HG02763 (cell line): ENCODE data around the gene UBE2O.

Experiments
- ATAC-seq: cut with Tn5 transposase; IDR thresholded peaks from one replicate; pipeline ENCODE4 v1.9.1; 2021; ENCODE audit warnings: mild to moderate bottlenecking, moderate library complexity; ENCODE audit not compliant: unreplicated experiment

Gene UBE2O

DNA sequence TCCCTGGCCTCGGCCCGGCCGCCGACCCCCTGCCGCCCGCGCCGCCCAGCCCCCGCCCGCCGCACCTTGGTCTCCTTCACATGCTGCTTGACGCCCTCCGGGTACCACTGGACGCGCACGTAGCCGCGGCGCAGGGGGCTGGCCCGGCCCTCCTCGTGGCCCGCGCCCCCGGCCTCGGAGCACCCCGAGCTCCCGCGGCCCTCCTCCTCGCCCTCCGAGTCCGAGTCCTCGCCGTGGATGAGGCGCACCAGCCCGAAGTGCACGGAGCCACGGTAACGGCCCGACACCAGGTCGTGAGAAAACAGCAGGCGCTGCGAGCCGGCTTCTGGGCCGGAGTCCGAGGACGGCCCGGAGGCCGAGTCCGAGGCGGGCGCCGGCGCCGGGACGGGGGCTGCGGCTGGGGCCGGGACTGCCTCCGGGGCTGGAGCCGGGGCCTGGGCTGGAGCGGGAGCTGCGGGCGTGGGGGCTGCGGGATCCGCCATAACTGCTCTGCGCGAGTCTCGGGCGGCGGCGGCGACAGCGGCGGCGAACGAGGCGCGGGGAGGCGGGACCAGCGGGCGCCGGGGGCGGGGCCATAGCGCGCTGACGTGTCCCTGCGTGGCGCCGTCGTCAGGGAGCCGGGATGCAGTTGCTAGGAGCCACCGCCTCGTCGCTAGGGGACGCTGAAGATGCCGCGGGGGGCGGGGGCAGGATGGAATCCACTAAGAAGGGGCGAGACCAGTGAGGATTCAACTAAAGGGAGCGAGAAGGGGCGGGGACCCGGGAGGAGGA lies at the start of gene UBE2O:
UBE2O (minus strand) TSS at position 493 of the 771 bp plus-strand sequence; CDS start at position 482, 11 bp downstream.
- peak; percentile 85 for ATAC-seq

- no peak for ATAC-seq
Observed at GRCh38 chr17:76501827-76502307, 48.9 kb upstream of the UBE2O start.

DNA sequence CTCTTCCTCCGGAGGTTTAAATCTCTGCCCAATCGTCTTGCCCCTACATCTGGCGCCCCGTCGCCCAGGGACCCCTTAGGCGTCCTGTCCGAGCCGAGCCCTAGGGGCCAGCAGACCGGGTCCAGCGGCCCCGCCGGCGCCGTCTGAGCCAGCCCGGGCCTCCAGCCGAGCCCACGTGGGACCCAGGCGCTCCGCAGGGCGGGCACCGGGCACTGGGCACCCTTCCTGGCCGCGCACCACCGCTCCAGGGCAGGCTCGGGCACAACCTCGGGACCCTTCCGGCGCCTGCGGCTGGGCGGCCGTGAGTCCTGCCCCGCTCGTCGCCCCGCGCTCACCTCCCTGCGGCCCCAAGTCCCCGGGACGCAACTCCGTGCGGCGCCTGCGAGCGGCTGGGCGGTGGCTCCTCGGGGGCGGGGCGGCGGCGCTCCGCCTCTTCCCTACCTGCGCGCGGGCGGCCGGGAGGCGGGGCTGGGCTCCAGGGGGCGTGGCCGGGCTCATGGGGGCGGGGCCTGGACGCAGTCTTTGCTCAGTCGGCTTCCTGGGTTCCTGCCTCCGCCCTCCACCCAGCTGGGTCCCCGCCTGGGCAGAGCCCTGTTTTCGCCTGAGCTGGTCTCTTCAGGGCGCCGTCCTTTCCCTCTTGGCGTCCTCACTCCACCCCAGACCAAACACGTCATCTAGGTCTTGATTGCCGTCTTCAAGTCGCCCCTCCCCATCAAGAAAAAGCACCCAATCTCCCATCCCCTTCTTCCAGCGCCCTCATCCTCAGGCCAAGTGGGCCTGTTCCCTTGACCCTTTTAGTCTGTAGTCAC lies 48.3 kb upstream of the UBE2O start, which contains the start of gene RHBDF2:
RHBDF2 (minus strand) TSS at position 406 of the 809 bp plus-strand sequence. CDS start 19,899 bp downstream, outside the sequence.
- ATAC-seq = peak; percentile 64

- ATAC-seq = no peak
Observed at GRCh38 chr17:76500747-76501017, 47.7 kb upstream of the UBE2O start.

- ATAC-seq = no peak
Observed at GRCh38 chr17:76500074-76500746, 47.3 kb upstream of the UBE2O start.

GRCh38 chr17:76499267-76499667 lies 46.3 kb upstream of the UBE2O start:
- ATAC-seq = no peak

DNA sequence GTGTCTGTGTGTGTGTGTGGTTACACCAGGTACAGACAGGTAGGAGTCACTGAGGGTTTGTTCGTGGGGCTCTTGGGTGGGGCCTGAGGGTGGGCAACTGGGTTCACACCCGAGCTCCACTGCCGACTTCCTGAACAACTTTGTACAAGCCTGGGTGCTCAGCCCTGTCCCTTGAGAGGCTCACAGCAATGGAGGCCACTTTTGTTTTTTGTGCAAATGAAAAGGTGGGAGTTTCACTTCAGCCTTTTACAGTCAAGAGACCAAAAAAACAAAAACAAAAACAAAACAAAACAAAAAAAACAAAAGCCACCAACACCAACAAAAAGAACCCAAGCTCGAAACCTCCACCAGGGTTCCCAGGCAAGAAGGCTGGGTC lies 45.9 kb upstream of the UBE2O start:
- ATAC-seq = no peak

DNA sequence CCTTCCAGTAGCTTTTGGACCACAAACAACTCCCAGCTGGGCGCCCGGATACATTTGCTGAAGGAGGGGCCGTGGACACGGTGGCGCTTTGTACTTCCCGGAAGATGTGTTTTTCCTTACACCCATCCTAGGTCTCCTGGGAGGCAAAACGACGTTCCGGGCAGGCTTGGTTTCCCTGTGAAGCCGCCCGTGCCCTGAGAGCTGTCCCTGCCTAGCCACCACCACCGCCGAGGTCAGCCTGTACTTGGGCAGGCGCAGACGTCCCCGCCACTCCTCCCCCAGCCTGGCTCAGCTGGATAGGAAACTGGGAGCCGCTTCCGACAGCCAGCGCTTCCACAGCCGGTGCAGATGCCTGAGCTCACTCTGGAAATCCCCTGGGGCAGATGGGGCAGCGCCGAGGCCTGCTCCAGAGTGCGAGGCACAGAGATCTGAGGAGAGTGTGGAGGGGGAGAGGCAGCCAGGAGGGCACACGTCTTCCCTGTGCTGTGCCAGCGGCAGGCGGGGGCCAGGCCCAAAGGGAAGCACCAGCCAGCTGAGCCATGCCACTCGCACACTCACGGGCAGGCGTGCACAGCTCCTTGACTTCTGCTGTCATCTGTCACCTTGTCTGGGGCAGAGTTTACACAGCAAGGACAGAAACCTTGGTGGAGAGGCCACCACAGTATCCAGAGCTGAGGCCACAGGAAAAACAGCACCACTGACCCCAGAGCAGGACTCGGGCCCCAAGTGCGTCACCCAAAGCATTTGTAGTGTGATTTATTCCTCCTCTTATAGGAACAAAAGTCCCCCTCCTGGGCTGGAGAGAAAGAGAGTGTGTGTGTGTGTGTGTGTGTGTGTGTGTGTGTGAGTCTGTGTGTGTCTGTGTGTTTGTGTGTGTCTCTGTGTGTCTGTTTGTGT lies 45.3 kb upstream of the UBE2O start:
- ATAC-seq = no peak

DNA sequence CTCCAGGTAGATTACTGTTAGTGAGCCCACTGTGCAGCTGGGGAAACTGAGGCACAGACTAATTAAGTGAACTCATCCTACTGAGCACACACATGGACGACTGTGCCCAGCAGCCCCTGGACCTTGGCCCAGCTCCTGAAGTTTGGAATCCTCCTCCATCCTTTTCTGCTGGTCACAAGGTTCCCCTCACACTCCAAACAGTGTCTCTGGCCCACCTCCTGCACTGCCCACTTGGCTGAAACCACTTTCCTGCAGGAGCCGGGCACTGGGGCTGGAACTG lies 44.7 kb upstream of the UBE2O start:
- no peak for ATAC-seq

DNA sequence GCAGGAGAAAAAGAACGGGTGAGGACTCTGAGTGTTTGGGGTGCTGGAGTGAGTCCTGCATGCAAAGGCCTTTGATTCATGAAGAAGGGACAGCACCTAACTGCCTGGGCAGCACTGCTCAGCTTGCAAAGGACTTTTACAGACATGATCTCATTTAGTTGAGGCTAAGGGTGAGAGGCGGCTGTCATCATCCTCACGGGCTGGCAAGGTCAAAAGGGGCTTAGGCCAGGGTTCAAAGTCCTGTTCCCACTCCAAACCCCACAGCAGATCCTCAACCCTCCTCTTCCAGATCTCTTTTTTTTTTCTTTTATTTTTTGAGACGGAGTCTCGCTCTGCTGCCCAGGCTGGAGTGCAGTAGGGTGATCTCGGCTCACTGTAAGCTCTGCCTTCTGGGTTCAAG lies 43.5 kb upstream of the UBE2O start:
- no peak for ATAC-seq

DNA sequence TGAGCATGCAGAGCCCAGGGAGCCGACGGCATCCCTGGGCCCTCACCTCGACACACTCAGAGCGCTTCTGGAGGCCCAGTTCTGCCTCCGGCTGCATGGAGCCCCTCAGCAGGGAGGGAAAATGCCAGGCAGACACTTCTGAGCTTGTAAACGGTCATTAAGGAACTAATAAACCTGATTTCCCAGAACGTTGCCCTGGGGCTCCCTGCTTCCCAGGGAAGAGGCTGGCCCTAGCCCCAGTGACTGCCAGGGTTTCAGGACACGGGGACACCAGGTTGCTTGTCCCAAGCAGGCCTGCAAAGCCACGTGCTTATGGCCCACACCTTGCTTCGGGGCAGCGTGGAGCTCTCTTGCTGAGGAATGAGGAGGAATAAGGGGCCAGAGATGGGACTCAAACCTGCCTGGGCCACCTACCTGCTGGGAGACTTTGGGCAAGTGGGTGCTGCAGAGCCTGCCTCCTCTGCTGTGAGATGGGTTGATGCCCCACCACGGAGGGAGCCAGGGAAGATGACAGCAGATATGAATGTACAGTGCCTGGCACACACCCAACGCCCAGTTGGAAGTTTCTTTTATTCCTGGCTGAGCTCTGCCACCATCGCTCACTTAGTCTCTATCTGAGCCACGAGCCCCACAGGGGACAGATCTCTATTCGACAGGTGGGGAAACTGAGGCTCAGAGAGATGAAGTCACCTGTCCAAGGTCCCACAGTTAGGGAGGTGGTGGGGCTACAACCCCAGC lies 42.9 kb upstream of the UBE2O start:
- no peak for ATAC-seq

DNA sequence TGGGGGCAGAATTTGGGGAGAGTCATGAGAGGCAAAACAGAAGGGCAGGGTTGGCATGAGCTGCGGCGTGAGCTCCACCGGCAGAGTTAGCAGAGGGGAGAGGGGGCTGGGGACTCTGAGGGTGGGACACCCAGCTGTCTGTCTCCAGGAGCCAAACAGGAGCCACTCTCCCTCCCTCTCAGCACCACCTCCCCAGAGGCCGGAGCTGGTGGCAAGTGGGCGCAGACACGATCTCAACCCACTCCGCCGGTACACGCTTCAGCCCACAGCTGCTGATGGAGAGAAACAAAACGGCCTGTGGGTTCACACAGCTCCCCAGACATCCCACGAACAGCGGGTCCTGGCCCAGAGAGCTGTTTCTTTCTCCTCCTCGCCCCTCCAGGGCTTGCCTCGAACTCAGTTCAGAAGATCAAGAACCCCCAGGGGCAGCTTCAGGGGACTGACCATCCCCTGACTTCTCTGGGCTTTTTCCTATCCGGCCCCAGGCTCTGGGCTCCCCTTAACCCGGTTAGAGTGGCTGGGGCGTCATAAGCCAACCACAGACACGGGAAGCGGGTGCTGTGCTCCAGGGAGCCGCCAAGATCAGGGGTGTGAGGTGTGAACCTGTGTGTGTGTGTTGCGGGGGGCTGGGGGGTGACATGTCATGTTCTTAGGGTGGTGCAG lies 40.7 kb upstream of the UBE2O start:
- peak; percentile 3 for ATAC-seq

DNA sequence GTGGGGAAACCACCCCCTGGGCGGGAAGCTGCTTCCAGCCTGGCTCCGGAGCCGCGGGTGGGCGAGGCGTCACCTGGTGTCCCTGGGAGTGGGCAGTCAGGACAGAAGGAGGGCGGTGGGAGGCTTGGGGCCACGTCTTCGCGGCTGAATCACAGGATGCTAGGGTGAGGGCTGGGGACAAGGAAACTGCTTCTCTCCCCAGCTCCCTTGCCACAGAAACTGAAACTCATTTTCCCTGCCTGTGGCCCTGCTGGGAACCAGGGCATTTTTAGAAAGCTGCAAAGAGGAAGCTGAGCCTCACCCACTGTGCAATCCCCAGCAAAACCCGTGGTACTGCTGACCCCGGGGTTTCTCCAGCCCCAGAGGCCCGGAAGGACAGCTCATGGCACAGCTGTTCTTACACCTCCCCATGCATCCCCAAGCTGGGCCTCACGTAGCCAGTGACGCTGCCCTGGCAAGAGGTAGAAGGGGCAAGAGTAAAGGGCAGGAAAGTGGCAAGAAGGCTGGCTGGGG lies 40.1 kb upstream of the UBE2O start:
- peak; percentile 34 for ATAC-seq

GRCh38 chr17:76492123-76492988 lies 39.4 kb upstream of the UBE2O start:
- ATAC-seq = peak; percentile 36

- ATAC-seq = no peak
Observed at GRCh38 chr17:76491271-76492122, 38.5 kb upstream of the UBE2O start.

GRCh38 chr17:76490112-76490710 lies 37.3 kb upstream of the UBE2O start:
- no peak for ATAC-seq
